Memory B cell (primary cell): ENCODE measurements around the gene IL17D.
A peak's percentile ranks its signal among the peaks of the same experiment; 100 is the strongest.

ENCODE experiments used
- ATAC-seq: fragments of 150-1000 bp; cut with Tn5 transposase; 2 replicates; pipeline ENCODE4 v1.10.0; 2021; ENCODE audit warnings: low read depth, mild to moderate bottlenecking, moderate library complexity
- DNase-seq, 2 donors: peaks; one replicate each; pipeline ENCODE4 v3.0.0; 2022; ENCODE audit warnings: low spot score in 2 of 2
- H3K27ac Mint-ChIP-seq: one replicate; pipeline ENCODE4 v1.8.0; 2022; ENCODE audit warnings: mild to moderate bottlenecking, moderate library complexity, mixed read lengths
- H3K27me3 Mint-ChIP-seq: one replicate; pipeline ENCODE4 v1.8.0; 2022; ENCODE audit warnings: mixed read lengths
- H3K36me3 Mint-ChIP-seq: one replicate; pipeline ENCODE4 v1.8.0; 2022; ENCODE audit warnings: mild to moderate bottlenecking, mixed read lengths
- H3K4me1 Mint-ChIP-seq: one replicate; pipeline ENCODE4 v1.8.0; 2022; ENCODE audit warnings: mixed read lengths
- H3K4me3 Mint-ChIP-seq: one replicate; pipeline ENCODE4 v1.8.0; 2022; ENCODE audit warnings: mild to moderate bottlenecking, moderate library complexity, mixed read lengths
- H3K9me3 Mint-ChIP-seq: one replicate; pipeline ENCODE4 v1.8.0; 2022; ENCODE audit warnings: mixed read lengths

The IL17D gene

GRCh38 chr13:20760872-20761271 lies 57.4 kb downstream of the IL17D start:
- DNase-seq (no peak), ATAC-seq (no peak)
- Mint-ChIP-seq H3K27ac (no peak overlapping the region), H3K9me3 (peaks cover 7% of the 10 kb centered on the region), H3K4me3 (no peak overlapping the region), H3K27me3 (no peaks in the 10 kb centered on the region), H3K36me3 (peaks cover 12% of the 10 kb centered on the region), H3K4me1 (no peaks in the 10 kb centered on the region)

DNA sequence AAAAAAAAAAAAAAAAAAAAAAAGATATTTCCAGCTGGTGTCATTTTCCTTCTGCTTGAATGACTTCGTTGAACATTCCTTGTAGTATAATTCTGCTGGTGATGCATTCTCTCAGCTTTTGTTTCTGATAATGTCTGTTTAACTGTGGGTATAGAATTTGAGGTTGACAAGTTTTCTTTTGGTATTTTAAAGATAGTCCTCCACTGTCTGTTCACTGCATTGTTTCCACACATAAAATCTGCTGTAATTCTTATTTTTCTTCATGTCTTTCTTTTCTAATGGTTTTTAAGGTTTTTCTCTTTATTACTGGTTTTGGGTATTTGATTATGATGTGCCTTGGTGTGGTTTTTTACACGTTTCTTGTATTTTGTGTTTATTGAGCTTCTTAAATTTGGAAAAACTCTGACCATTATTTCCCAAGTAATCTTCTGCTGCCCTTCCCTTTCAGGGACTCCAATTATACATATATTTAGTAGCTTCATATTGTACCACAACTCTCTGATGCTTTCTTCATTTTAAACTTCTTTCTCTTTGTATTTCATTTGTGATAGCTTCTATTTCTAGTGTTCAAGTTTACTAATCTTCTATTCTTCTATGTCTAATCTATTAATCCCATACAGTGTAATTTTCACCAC lies 63.9 kb downstream of the IL17D start:
- Mint-ChIP-seq H3K9me3 (peaks cover 9% of the 10 kb centered on the region), H3K27me3 (no peaks in the 10 kb centered on the region), H3K27ac (peak overlapping the region; percentile 11), H3K36me3 (peaks cover 25% of the 10 kb centered on the region), H3K4me3 (no peak overlapping the region), H3K4me1 (peaks cover 4% of the 10 kb centered on the region)
- ATAC-seq (no peak), DNase-seq (no peak)

DNA sequence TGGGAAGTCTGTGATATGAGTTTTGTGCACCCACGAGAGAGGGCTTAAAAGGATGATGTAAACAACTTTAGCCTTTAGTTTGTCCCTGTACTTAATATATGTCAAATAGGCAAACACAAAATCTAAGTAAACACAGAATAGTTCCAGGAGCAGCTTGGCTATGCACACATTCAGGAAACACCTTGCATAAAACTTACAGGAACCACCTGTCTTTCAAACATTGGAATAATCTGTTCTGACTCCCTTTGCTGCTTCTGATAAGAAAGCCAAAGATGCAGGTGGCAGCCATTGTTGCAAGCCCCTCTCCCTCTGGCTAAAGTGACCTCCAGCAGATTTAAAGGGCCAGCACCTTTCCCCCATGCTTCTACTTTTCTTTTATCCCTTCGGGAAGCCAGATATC lies 65.6 kb downstream of the IL17D start:
- H3K4me3 Mint-ChIP-seq, result no peak overlapping the region
- peaks cover 9% of the 10 kb centered on the region for H3K9me3 Mint-ChIP-seq
- H3K4me1 Mint-ChIP-seq, result peaks cover 9% of the 10 kb centered on the region
- H3K36me3 Mint-ChIP-seq, result peaks cover 25% of the 10 kb centered on the region
- H3K27me3 Mint-ChIP-seq, result no peaks in the 10 kb centered on the region
- DNase-seq (no peak), ATAC-seq (no peak)
- H3K27ac Mint-ChIP-seq, result no peak overlapping the region

DNA sequence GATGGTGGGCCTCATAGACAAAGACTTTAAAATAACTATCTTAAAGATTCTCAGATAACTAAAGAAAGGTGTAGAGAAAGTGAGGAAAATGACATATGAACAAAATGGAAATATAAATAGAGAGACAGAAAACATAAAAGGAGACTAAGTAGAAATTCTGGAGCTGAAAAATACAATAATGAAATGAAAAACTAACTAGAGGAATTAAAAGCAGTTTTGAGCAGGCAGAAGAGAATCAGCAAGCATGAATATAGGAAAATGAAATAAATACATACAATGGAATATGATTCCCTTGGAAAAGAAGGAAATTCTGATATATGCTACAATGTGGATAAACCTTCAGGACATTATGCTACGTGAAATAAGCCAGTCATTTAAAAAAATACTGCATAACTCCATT lies 66.3 kb downstream of the IL17D start:
- ATAC-seq, result no peak
- no peak for DNase-seq
- H3K9me3 Mint-ChIP-seq, result peaks cover 9% of the 10 kb centered on the region
- no peak overlapping the region for H3K27ac Mint-ChIP-seq
- peaks cover 9% of the 10 kb centered on the region for H3K4me1 Mint-ChIP-seq
- H3K27me3 Mint-ChIP-seq, result no peaks in the 10 kb centered on the region
- peaks cover 25% of the 10 kb centered on the region for H3K36me3 Mint-ChIP-seq
- H3K4me3 Mint-ChIP-seq, result no peak overlapping the region
